Measurements from ENCODE around the gene MACC1. TPM values are rescaled to one million over a fixed set of nuclear protein-coding genes. Genes with fewer than 3 reads are reported as not detected.
A peak's percentile ranks its signal among the peaks of the same experiment; 100 is the strongest.

Gene MACC1
- polyA plus RNA-seq, 1 of the 3 experiments (the other 2 are of a cell fraction) = not detected

- TF ChIP-seq RAD21 (IDR thresholded peaks at IDR 0.05; ENCODE audit: low read length) (no peak), IRF3 (IDR thresholded peaks at IDR 0.05; ENCODE audit: low read depth, low read length) (no peak), NRF1 (IDR thresholded peaks at IDR 0.05; ENCODE audit: low read depth, low read length) (no peak), MEF2A (IDR thresholded peaks at IDR 0.05; ENCODE audit: borderline replicate concordance, low read depth) (no peak), PBX3 (IDR thresholded peaks at IDR 0.05) (peak; percentile 88), MXI1 (IDR thresholded peaks at IDR 0.05; ENCODE audit: low read depth, low read length) (no peak), FOXM1 (IDR thresholded peaks at IDR 0.05; ENCODE audit: low read depth) (no peak), CHD2 (IDR thresholded peaks at IDR 0.05; ENCODE audit: low read length, partially characterized antibody) (no peak), EZH2phosphoT487 (IDR thresholded peaks at IDR 0.05; ENCODE audit: borderline replicate concordance, low read depth) (no peak)
Observed at GRCh38 chr7:20199015-20199737, 18.0 kb downstream of the MACC1 start (continued).

- H3K9ac ChIP-seq = no peak overlapping the region
- peaks cover 7% of the 10 kb centered on the region for H3F3A ChIP-seq (replicated peaks; ENCODE audit: insufficient read depth)
- H4K20me1 ChIP-seq (ENCODE audit: insufficient read depth) = no peaks in the 10 kb centered on the region
- no peak overlapping the region for H3K27ac ChIP-seq (ENCODE audit: low read depth in 2 of 2, low read length in 1 of 2)
- H3K4me2 ChIP-seq = no peak overlapping the region
- TF ChIP-seq FOXM1 (IDR thresholded peaks at IDR 0.05; ENCODE audit: low read depth) = no peak
- no peak for TF ChIP-seq USF1 (IDR thresholded peaks at IDR 0.05; ENCODE audit: borderline replicate concordance, low read depth)
- no peak for TF ChIP-seq EP300 (IDR thresholded peaks at IDR 0.05; ENCODE audit: borderline replicate concordance in 1 of 2, low read depth in 1 of 2, low read length in 1 of 2)
- no peak for TF ChIP-seq RXRA (IDR thresholded peaks at IDR 0.05; ENCODE audit: borderline replicate concordance, low read depth)
- no peak for TF ChIP-seq EZH2phosphoT487 (IDR thresholded peaks at IDR 0.05; ENCODE audit: borderline replicate concordance, low read depth)
- TF ChIP-seq YY1 (IDR thresholded peaks at IDR 0.05; ENCODE audit: low read depth) = no peak
- TF ChIP-seq USF2 (IDR thresholded peaks at IDR 0.05; ENCODE audit: borderline replicate concordance, low read depth, low read length) = no peak
- TF ChIP-seq FOXJ3 (CRISPR knock-in tag; IDR thresholded peaks at IDR 0.05) = no peak
- H3K9me3 ChIP-seq = no peaks in the 10 kb centered on the region
- no peaks in the 10 kb centered on the region for H3K79me2 ChIP-seq (ENCODE audit: insufficient read depth)
- ChIA-PET POLR2A (no interaction called here), CTCF (interaction anchor here (1.4 to 2.5 kb wide), 2 partner anchors 23 to 29 kb away, joined by 3 to 6 read pairs; no protein-coding TSS in a partner anchor)
- peaks cover 0 to 9% of the 10 kb centered on the region in 2 experiments; a peak in 2 of 4 replicates for H3K4me1 ChIP-seq (ENCODE audit: control insufficient read depth in 1 of 2, insufficient read depth in 2 of 2, low read depth in 1 of 2, low read length in 1 of 2)
- no peak overlapping the region for H3K4me3 ChIP-seq (ENCODE audit: low read depth in 2 of 2, low read length in 1 of 2)
- no peaks in the 10 kb centered on the region for H3K36me3 ChIP-seq (replicated peaks in 1 of 2; ENCODE audit: control insufficient read depth in 1 of 2, insufficient read depth in 2 of 2, low read length in 1 of 2)
- no peak for DNase-seq
- H2AFZ ChIP-seq (ENCODE audit: low read depth) = peak overlapping the region; percentile 70; the same call in 1 of the 2 replicates
- H3K9me2 ChIP-seq = no peaks in the 10 kb centered on the region
- no peaks in the 10 kb centered on the region for H3K27me3 ChIP-seq (ENCODE audit: insufficient read depth)
- 79% methylated on average over 1 of the region's 1 CpG for WGBS (ENCODE audit: low lambda C conversion rate)
Observed at GRCh38 chr7:20198260-20198659, 18.9 kb downstream of the MACC1 start.
